ENCODE results near the gene EFNA1.

DNA sequence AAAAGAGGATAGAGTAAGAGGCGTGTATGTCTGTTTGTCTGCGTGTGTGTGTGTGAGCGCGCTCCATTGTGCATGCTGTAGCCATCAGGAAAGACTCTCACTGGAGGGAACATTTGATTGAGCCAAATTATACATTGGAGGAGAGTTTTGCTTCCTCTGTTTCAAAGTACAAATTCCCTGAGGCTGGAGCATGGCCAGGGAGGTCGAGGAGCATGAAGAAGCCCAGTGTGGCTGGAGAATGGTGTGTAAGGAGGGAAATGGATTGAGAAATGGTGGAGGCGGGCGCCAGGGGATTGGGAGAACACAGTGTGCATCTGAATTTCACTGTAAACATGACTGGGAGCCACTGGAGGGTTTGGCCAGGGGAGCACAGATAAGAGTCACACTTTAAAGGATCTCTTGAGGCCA, 22.1 kb upstream of the EFNA1 start:
- TF ChIP-seq, protein P1, sequence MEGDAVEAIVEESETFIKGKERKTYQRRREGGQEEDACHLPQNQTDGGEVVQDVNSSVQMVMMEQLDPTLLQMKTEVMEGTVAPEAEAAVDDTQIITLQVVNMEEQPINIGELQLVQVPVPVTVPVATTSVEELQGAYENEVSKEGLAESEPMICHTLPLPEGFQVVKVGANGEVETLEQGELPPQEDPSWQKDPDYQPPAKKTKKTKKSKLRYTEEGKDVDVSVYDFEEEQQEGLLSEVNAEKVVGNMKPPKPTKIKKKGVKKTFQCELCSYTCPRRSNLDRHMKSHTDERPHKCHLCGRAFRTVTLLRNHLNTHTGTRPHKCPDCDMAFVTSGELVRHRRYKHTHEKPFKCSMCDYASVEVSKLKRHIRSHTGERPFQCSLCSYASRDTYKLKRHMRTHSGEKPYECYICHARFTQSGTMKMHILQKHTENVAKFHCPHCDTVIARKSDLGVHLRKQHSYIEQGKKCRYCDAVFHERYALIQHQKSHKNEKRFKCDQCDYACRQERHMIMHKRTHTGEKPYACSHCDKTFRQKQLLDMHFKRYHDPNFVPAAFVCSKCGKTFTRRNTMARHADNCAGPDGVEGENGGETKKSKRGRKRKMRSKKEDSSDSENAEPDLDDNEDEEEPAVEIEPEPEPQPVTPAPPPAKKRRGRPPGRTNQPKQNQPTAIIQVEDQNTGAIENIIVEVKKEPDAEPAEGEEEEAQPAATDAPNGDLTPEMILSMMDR (IDR thresholded peaks at IDR 0.05) = no peak
- no peak for TF ChIP-seq EP300 (IDR thresholded peaks at IDR 0.05)
- TF ChIP-seq POLR2A (IDR thresholded peaks at IDR 0.05) = no peak
